GM18520 (cell line): Measurements from ENCODE around the gene TSPAN11.

Experiments used
- ATAC-seq: cut with Tn5 transposase; IDR thresholded peaks from one replicate; pipeline ENCODE4 v1.9.1; 2021; ENCODE audit not compliant: unreplicated experiment

Gene TSPAN11

GRCh38 chr12:30977537-30978349 is 51.2 kb downstream of the TSPAN11 start:
- no peak for ATAC-seq

- ATAC-seq, result no peak
Observed at GRCh38 chr12:30978639-30979038, 52.1 kb downstream of the TSPAN11 start.

GRCh38 chr12:30979371-30980259 is 53.1 kb downstream of the TSPAN11 start:
- ATAC-seq, result no peak

GRCh38 chr12:30980955-30981662 is 54.6 kb downstream of the TSPAN11 start:
- ATAC-seq, result no peak

- no peak for ATAC-seq
Observed at GRCh38 chr12:30982413-30982812, 55.9 kb downstream of the TSPAN11 start.

GRCh38 chr12:30985814-30986452 is 59.4 kb downstream of the TSPAN11 start:
- ATAC-seq, result peak; percentile 32

GRCh38 chr12:30988086-30988485 is 61.5 kb downstream of the TSPAN11 start:
- ATAC-seq, result no peak

- ATAC-seq, result no peak
Observed at GRCh38 chr12:30988646-30989286, 62.2 kb downstream of the TSPAN11 start.

- no peak for ATAC-seq
Observed at GRCh38 chr12:30989754-30990153, 63.2 kb downstream of the TSPAN11 start.

- ATAC-seq, result no peak
Observed at GRCh38 chr12:30990316-30990715, 63.8 kb downstream of the TSPAN11 start.

GRCh38 chr12:30990776-30991175 is 64.2 kb downstream of the TSPAN11 start:
- ATAC-seq, result no peak

- ATAC-seq, result no peak
Observed at GRCh38 chr12:30991466-30991865, 64.9 kb downstream of the TSPAN11 start.

GRCh38 chr12:30992381-30992780 is 65.8 kb downstream of the TSPAN11 start:
- no peak for ATAC-seq

- no peak for ATAC-seq
Observed at GRCh38 chr12:30993766-30994165, 67.2 kb downstream of the TSPAN11 start.

- ATAC-seq, result no peak
Observed at GRCh38 chr12:30994274-30994673, 67.7 kb downstream of the TSPAN11 start.

- no peak for ATAC-seq
Observed at GRCh38 chr12:30996255-30996654, 69.7 kb downstream of the TSPAN11 start.

GRCh38 chr12:30996752-30997151 is 70.2 kb downstream of the TSPAN11 start:
- no peak for ATAC-seq

- no peak for ATAC-seq
Observed at GRCh38 chr12:30997685-30998440, 71.3 kb downstream of the TSPAN11 start.

GRCh38 chr12:30999011-30999410 is 72.5 kb downstream of the TSPAN11 start:
- ATAC-seq, result no peak

- no peak for ATAC-seq
Observed at GRCh38 chr12:30999723-31000122, 73.2 kb downstream of the TSPAN11 start.
